Cardiac muscle cell (in vitro differentiated cells and primary cell): ENCODE results near the gene SFXN1. TPM values are rescaled to one million over a fixed set of nuclear protein-coding genes. Genes with fewer than 3 reads are reported as not detected.

ENCODE experiments used
- DNase-seq, 2 donors: peaks; one replicate each; pipeline versions ENCODE4 v3.0.0 to v3.0.0-alpha.2; 2010 to 2017; ENCODE audit warnings: low read depth in 1 of 2, low spot score in 1 of 2
- H3K27ac ChIP-seq: fragments of 200-600 bp; sonication (generic); 2 replicates; pipeline ENCODE4 v1.5.1; 2016
- H3K27me3 ChIP-seq: fragments of 200-600 bp; sonication (generic); 2 replicates; pipeline ENCODE4 v1.6.0; 2016; ENCODE audit warnings: control low read depth
- H3K36me3 ChIP-seq: fragments of 200-600 bp; sonication (generic); 2 replicates; pipeline ENCODE4 v1.5.1; 2016; ENCODE audit warnings: control low read depth
- H3K4me1 ChIP-seq: fragments of 200-600 bp; sonication (generic); 2 replicates; pipeline ENCODE4 v1.8.1; 2017; ENCODE audit warnings: low read depth, mild to moderate bottlenecking, mixed run types
- H3K4me3 ChIP-seq: fragments of 200-600 bp; sonication (generic); 2 replicates; pipeline ENCODE4 v1.5.1; 2016; ENCODE audit warnings: mild to moderate bottlenecking
- H3K9me3 ChIP-seq: fragments of 200-600 bp; sonication (generic); 2 replicates; pipeline ENCODE4 v1.5.1; 2017; ENCODE audit warnings: low read depth, mild to moderate bottlenecking, control low read depth
- CTCF ChIP-seq: IDR thresholded peaks from 2 replicates; pipeline ENCODE4 v1.5.1; 2012; ENCODE audit warnings: low read depth, mild to moderate bottlenecking, low read length
- polyA plus RNA-seq: library from polyadenylated mRNA; unstranded; fragments of >200 nt; fragmentation: Nextera tagmentation; extraction: Ambion mirVana; gene quantifications from 2 replicates; pipeline ENCODE4 v1.2.1, GENCODE V29; 2016
- total RNA-seq: library from RNA; depleted of rRNA; stranded (reverse); fragments of >200 nt; gene quantifications from 2 replicates; pipeline ENCODE4 v1.2.3, GENCODE V29; 2016

The SFXN1 gene
- total and polyA plus RNA-seq, 2 experiments from 2014 or later, result 81.5 to 103 TPM

- no peak overlapping the region for H3K4me3 ChIP-seq
- no peak for DNase-seq
- no peaks in the 10 kb centered on the region for H3K27me3 ChIP-seq
- H3K36me3 ChIP-seq, result no peaks in the 10 kb centered on the region
- H3K27ac ChIP-seq, result no peak overlapping the region
- TF ChIP-seq CTCF, result no peak
- H3K4me1 ChIP-seq, result peaks cover 6% of the 10 kb centered on the region
- H3K9me3 ChIP-seq, result no peaks in the 10 kb centered on the region
Observed at GRCh38 chr5:175541264-175541663, 62.9 kb downstream of the SFXN1 start.

GRCh38 chr5:175542232-175542965, 64.0 kb downstream of the SFXN1 start:
- H3K4me1 ChIP-seq, result peaks cover 6% of the 10 kb centered on the region
- H3K27ac ChIP-seq, result no peak overlapping the region
- no peaks in the 10 kb centered on the region for H3K27me3 ChIP-seq
- DNase-seq, result no peak
- H3K9me3 ChIP-seq, result no peaks in the 10 kb centered on the region
- H3K4me3 ChIP-seq, result no peak overlapping the region
- TF ChIP-seq CTCF, result no peak
- no peaks in the 10 kb centered on the region for H3K36me3 ChIP-seq

- peaks cover 6% of the 10 kb centered on the region for H3K4me1 ChIP-seq
- no peak for DNase-seq
- H3K9me3 ChIP-seq, result no peaks in the 10 kb centered on the region
- H3K36me3 ChIP-seq, result no peaks in the 10 kb centered on the region
- no peak for TF ChIP-seq CTCF
- H3K27me3 ChIP-seq, result no peaks in the 10 kb centered on the region
- no peak overlapping the region for H3K4me3 ChIP-seq
- H3K27ac ChIP-seq, result no peak overlapping the region
Observed at GRCh38 chr5:175542966-175543235, 64.5 kb downstream of the SFXN1 start.

- TF ChIP-seq CTCF, result no peak
- no peaks in the 10 kb centered on the region for H3K27me3 ChIP-seq
- H3K27ac ChIP-seq, result no peak overlapping the region
- no peaks in the 10 kb centered on the region for H3K9me3 ChIP-seq
- no peaks in the 10 kb centered on the region for H3K36me3 ChIP-seq
- H3K4me1 ChIP-seq, result peaks cover 7% of the 10 kb centered on the region
- no peak overlapping the region for H3K4me3 ChIP-seq
- DNase-seq, result no peak
Observed at GRCh38 chr5:175544108-175544511, 65.8 kb downstream of the SFXN1 start.

- no peaks in the 10 kb centered on the region for H3K27me3 ChIP-seq
- no peaks in the 10 kb centered on the region for H3K9me3 ChIP-seq
- peaks cover 10% of the 10 kb centered on the region for H3K4me1 ChIP-seq
- H3K36me3 ChIP-seq, result no peaks in the 10 kb centered on the region
- no peak overlapping the region for H3K4me3 ChIP-seq
- no peak overlapping the region for H3K27ac ChIP-seq
- no peak for TF ChIP-seq CTCF
- DNase-seq, result no peak
Observed at GRCh38 chr5:175544586-175544985, 66.2 kb downstream of the SFXN1 start.

GRCh38 chr5:175547842-175548241, 69.5 kb downstream of the SFXN1 start:
- TF ChIP-seq CTCF, result no peak
- Histone ChIP-seq H3K27me3 (no peaks in the 10 kb centered on the region), H3K36me3 (no peaks in the 10 kb centered on the region), H3K27ac (no peak overlapping the region), H3K4me1 (peaks cover 20% of the 10 kb centered on the region), H3K4me3 (no peak overlapping the region), H3K9me3 (no peaks in the 10 kb centered on the region)
- DNase-seq, result no peak
